Ureter (tissue), 1 donor: ENCODE results near the gene STK11. TPM values are rescaled to one million over a fixed set of nuclear protein-coding genes. Genes with fewer than 3 reads are reported as not detected.

Source experiments
- DNase-seq: peaks from one replicate; pipeline ENCODE4 v3.0.0-alpha.2; 2020; ENCODE audit warnings: low spot score
- total RNA-seq: library from RNA; stranded (reverse); gene quantifications from one replicate; pipeline ENCODE4 v1.2.4, GENCODE V29; 2023
- donor health status: DM: yes; HTN: yes; CAD: no.

The STK11 gene
- total RNA-seq, 1 donor from 2014 or later, result 51.2 TPM

- peak; percentile 97 for DNase-seq
Observed at GRCh38 chr19:1260749-1261537, 55.4 kb downstream of the STK11 start.

- no peak for DNase-seq
Observed at GRCh38 chr19:1261538-1261797, 55.9 kb downstream of the STK11 start.

DNA sequence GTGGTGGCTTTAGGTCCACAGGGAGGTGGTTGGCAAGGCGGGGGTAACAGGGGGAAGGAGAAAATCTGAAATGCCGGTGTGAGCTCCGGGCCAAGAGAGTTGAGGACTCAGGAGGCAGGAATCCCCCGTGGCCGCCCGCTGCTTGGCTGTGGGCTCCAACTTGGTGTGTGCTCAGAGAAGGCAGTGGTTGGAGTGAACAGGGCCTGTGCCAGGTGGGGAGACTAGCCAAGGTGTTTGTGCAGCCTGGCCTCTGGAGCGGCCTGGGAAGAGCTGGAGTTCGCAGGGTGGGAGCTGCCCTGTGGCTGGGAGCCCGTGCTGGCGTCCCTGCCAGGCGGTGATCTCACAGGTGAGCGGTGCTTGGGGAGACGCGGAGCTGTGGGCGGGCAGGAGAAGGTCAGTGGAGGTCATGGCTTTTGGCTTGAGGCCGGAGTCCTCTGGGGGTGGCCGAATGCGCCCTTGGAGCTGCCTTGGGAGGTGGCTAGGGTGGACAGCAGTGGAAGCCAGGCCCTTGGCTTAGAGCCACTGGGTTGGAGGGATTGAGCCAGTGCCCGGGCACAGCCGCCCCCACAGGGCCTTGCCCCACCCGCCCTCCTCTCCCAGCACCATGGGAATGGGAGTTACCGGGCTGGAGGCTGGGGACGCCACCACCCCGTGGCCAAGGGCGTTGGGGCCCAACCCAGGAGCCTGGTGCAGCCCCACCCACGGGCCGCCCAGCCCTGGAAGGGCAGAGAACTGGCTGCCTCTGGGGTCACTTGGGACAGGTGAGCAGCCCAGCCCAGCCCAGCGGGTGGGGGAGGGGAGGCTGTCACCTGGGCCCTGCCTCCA lies 56.4 kb downstream of the STK11 start:
- DNase-seq, result no peak

- DNase-seq, result no peak
Observed at GRCh38 chr19:1262623-1263123, 57.1 kb downstream of the STK11 start.

GRCh38 chr19:1263188-1263587 lies 57.6 kb downstream of the STK11 start:
- no peak for DNase-seq

- DNase-seq, result peak; percentile 80
Observed at GRCh38 chr19:1264801-1265614, 59.4 kb downstream of the STK11 start.

DNA sequence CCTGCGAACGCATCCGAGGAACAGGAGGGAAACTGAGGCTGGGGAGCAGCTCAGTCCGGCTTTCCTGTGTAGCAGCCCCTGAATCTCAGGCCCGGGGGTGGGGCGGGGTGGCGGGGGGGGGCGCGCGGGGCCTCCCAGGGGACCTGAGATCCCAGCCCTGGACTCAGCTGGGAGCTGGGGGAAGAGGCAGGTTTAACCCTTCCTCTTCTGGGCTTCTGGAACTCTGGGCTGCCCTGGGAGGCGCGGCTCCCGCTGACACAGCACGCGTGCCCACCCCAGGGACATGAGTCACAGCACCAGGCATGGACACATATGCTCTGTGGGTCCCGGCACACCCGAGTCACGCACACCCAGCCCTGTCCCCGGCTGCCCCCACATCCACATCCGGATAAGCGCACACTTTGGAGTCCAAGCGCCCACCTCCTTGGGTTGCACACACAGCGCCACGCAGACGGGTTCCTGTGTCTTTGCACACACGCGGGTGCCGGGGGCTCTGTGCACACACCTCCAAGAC lies 60.1 kb downstream of the STK11 start:
- peak; percentile 79 for DNase-seq

GRCh38 chr19:1266129-1266915 lies 60.7 kb downstream of the STK11 start:
- peak; percentile 90 for DNase-seq

- peak; percentile 82 for DNase-seq
Observed at GRCh38 chr19:1266916-1267476, 61.4 kb downstream of the STK11 start.

DNA sequence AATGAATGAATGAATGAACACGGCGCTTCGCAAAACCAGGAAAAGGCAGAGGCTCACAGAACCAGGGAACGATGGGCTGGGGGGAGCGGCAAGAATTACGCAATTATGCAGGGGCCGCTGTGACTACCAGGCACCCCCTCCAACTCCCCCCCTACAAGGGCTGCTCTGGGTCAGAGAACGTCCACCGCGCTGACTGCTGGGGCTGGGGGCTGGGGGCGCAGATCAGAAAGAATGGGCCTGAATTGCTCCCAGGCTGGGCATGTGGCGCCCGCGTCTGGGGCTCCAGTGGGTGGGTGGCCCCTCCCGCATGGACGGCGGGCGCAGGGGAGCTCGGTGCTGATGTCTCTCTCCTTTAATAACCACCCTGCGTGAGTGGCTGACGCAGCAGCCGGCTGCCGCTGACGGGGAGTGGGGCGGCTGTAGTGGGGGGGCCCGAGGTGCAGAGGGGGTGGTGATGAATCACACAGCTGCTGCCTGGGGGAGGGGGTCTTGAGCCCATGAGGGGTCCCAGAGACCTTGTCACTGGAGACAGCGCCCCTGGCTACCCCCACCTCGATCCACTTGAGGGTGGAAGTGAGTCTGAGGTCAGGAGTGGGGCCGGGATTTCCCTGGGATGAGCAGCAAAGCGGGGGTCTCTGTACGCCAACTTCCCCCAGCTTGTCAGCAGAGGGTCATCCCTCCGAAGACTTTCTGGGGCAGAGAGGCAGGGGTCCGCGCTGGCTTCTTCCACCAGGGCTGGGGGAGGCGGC lies 62.1 kb downstream of the STK11 start:
- peak; percentile 50 for DNase-seq

GRCh38 chr19:1268226-1269064 lies 62.9 kb downstream of the STK11 start:
- no peak for DNase-seq

GRCh38 chr19:1269065-1269477 lies 63.5 kb downstream of the STK11 start, which contains the start of gene CIRBP:
Gene CIRBP (plus strand): TSS chr19:1269332. CDS start chr19:1270934, 1,602 bp downstream.
- DNase-seq, result peak; percentile 100

- peak; percentile 90 for DNase-seq
Observed at GRCh38 chr19:1269478-1270212, 64.1 kb downstream of the STK11 start.

- no peak for DNase-seq
Observed at GRCh38 chr19:1270213-1270853, 64.8 kb downstream of the STK11 start.

DNA sequence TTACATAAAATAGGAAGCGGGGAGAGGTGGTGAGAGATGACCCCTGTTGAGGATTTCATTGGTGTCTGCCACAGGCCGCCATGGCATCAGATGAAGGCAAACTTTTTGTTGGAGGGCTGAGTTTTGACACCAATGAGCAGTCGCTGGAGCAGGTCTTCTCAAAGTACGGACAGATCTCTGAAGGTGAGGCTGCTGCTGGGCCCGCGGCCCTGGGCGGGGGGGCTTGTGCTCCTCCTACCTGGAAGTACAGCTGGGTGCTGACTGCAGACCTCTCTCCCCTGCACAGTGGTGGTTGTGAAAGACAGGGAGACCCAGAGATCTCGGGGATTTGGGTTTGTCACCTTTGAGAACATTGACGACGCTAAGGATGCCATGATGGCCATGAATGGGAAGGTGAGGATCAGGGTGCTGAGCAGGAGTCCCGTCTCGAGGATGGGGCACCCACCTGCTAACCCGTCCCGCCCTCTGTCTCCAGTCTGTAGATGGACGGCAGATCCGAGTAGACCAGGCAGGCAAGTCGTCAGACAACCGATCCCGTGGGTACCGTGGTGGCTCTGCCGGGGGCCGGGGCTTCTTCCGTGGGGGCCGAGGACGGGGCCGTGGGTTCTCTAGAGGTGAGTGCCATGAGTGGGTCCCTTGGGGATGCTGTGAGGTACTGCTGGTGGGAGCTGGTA lies 65.4 kb downstream of the STK11 start:
- no peak for DNase-seq

DNA sequence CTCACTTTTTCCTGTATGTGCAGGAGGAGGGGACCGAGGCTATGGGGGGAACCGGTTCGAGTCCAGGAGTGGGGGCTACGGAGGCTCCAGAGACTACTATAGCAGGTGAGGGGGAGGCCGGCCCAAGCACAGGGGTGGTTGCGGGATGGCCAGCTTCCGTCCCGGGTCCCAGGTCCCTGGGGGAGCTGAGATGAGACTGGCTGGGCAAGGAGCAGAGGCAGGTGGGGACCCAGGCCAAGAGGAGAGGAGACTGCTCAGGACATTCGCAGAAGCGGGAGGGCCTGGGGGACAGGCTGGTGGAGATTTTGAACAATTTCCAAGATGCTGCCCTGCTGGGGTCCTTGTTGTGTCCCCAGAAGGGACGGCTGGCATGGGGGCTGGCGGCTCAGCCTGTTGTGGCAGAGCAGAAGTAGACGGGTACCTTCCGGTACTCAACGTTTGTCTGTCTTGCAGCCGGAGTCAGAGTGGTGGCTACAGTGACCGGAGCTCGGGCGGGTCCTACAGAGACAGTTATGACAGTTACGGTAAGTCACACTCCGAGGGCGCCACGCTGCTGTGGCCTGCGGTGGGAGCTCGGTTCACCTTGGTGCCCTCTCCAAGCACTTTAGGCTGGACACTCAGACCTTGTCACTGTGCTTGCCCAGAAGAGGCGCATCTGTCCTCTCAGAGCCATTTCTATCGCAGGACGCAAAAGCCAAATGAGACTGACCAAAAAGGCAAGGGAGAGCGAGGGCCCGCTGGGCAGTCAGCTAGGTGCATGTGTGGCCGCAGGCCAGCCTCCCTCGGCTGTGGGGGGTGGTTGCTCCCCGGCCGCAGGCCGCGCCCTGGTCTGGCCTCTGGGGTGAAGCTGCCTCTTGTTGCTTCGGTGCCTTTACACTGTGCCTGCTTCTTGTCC lies 66.2 kb downstream of the STK11 start:
- no peak for DNase-seq
